HCT116 (cell line): Measurements from ENCODE around the gene GIGYF1.

Experiments used
- CTCF ChIP-seq, 3 experiments: fragments of 200-600 bp in 1 of 3; sonication (generic) in 1 of 3; IDR thresholded peaks in 2 of 3; conservative IDR thresholded peaks in 1 of 3; 2 replicates each; pipeline ENCODE4 v1.5.1; 2012 to 2017; ENCODE audit warnings: low read depth in 2 of 3, low read length in 2 of 3, antibody characterized with exemption in 1 of 3, borderline replicate concordance in 1 of 3, control low read depth in 1 of 3, mild to moderate bottlenecking in 1 of 3, mixed read lengths in 1 of 3, mixed run types in 1 of 3, moderate library complexity in 1 of 3; ENCODE audit not compliant: insufficient read depth in 1 of 3
- ZFX ChIP-seq: fragments of 450-650 bp; IDR thresholded peaks from 2 replicates; pipeline ENCODE4 v1.6.1; 2017

GRCh38 chr7:100655908-100656674, 38.0 kb downstream of the GIGYF1 start, which contains the start of gene ACTL6B:
- no peak for TF ChIP-seq ZFX
- TF ChIP-seq CTCF (IDR thresholded peaks at IDR 0.05 in 2 of 3, conservative IDR thresholded peaks at IDR 0.05 in 1 of 3; ENCODE audit: borderline replicate concordance in 1 of 3, insufficient read depth in 1 of 3, low read depth in 2 of 3, low read length in 2 of 3): no peak
